Measurements from ENCODE around the gene SFT2D3. TPM values are rescaled to one million over a fixed set of nuclear protein-coding genes. Genes with fewer than 3 reads are reported as not detected.
A peak's percentile ranks its signal among the peaks of the same experiment; 100 is the strongest.

The SFT2D3 gene
- total and polyA plus RNA-seq, 3 donors from 2014 or later, result 7.4 to 13.2 (median 12.9) TPM

DNA sequence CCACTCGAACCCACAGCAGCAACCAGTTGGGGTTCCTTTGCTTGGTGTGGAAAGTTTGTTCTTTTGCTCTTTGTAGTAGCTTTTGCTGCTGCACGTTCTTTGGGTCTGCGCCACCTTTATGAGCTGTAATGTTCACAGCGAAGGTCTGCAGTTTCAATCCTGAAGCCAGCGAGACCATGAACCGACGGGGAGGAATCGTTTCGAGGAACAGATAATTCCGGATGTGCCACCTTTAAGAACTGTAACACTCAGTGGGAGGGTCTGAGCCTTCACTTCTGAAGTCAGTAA is 41.1 kb upstream of the SFT2D3 start:
- H3K4me1 ChIP-seq, result peaks cover 28% of the 10 kb centered on the region
- H3K36me3 ChIP-seq (ENCODE audit: low read depth, missing control alignments), result no peaks in the 10 kb centered on the region
- H3K27ac ChIP-seq, result peak overlapping the region in 1 of 2 donors; percentile 25
- H3K9me3 ChIP-seq, result no peaks in the 10 kb centered on the region
- 82 to 89% methylated on average over 10 of the region's 10 CpGs for WGBS, 2 donors
- DNase-seq, result no peak
- H3K4me3 ChIP-seq, result no peak overlapping the region
- TF ChIP-seq POLR2A (IDR thresholded peaks at IDR 0.05), result no peak
- TF ChIP-seq, protein P1, sequence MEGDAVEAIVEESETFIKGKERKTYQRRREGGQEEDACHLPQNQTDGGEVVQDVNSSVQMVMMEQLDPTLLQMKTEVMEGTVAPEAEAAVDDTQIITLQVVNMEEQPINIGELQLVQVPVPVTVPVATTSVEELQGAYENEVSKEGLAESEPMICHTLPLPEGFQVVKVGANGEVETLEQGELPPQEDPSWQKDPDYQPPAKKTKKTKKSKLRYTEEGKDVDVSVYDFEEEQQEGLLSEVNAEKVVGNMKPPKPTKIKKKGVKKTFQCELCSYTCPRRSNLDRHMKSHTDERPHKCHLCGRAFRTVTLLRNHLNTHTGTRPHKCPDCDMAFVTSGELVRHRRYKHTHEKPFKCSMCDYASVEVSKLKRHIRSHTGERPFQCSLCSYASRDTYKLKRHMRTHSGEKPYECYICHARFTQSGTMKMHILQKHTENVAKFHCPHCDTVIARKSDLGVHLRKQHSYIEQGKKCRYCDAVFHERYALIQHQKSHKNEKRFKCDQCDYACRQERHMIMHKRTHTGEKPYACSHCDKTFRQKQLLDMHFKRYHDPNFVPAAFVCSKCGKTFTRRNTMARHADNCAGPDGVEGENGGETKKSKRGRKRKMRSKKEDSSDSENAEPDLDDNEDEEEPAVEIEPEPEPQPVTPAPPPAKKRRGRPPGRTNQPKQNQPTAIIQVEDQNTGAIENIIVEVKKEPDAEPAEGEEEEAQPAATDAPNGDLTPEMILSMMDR (IDR thresholded peaks at IDR 0.05), result no peak
- H3K27me3 ChIP-seq, result no peaks in the 10 kb centered on the region
- intact Hi-C loops (cut with DNase I; ENCODE audit: low total_unique reads), result no loop called here

DNA sequence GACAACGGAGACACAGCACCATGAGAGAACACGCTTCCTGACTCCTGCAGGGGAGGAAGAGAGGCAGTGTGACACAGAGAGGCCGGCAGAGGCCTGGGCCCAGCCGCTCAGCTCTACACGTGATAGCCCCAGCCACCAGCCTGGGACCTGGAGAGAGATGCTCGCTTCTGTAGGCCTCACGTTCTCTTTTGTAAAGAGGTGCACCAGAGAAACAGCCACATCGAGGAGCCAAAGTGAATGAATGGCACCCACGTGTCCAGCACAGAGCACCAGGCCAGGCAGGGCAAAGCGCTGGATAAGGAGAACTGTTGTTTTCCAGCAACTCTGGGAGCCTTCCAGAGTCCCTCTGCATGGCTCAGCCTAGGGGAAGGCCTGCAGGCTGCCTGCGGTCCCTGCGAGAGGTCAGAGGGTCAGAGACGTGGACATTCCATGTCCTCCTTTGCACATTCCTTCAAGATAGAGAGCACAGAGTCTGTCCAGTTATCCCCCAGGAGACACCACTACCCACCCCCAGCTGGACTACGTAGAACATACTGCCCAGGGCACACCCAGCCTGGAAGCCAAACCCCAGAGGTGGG is 40.1 kb upstream of the SFT2D3 start:
- peak overlapping the region in 1 of 2 donors; percentile 25 for H3K27ac ChIP-seq
- peak; percentile 64 for DNase-seq
- H3K9me3 ChIP-seq, result no peaks in the 10 kb centered on the region
- intact Hi-C loops (cut with DNase I; ENCODE audit: low total_unique reads), result no loop called here
- H3K36me3 ChIP-seq (ENCODE audit: low read depth, missing control alignments), result no peaks in the 10 kb centered on the region
- no peaks in the 10 kb centered on the region for H3K27me3 ChIP-seq
- TF ChIP-seq, protein P1 (IDR thresholded peaks at IDR 0.05), result no peak
- TF ChIP-seq POLR2A (IDR thresholded peaks at IDR 0.05), result no peak
- 32 to 45% methylated on average over 6 to 14 of the region's 14 CpGs for WGBS, 2 donors
- H3K4me1 ChIP-seq, result peaks cover 28% of the 10 kb centered on the region
- no peak overlapping the region for H3K4me3 ChIP-seq

DNA sequence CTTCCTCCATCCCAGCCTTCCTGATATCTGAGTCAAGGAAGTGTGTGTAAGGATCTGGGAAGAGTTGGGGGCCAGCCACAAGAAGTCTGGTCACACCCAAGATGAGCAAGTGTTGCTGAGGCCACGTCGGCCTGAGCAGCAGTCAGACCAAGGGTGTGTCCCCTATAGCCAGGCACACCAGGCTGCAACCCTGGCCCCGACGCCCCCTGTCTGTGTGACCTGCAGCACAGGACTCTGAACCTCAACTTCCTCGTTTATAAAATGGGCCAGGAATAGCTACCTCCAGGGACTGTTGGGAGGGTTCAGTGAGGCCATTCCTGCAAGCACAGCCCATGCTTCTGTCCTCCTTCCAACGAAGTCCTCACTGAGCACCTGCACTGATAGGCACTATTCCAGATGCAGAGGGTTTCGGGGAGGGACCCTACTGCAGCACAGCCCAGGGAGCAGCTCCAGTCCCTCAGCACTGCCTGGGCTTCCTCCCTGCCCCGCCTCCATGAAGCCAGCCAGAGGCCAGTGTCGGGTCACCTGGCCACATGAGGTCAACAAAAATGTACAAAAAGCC is 39.3 kb upstream of the SFT2D3 start:
- Histone ChIP-seq H3K36me3 (ENCODE audit: low read depth, missing control alignments) (no peaks in the 10 kb centered on the region), H3K4me3 (no peak overlapping the region), H3K9me3 (no peaks in the 10 kb centered on the region), H3K27me3 (no peaks in the 10 kb centered on the region), H3K4me1 (peaks cover 28% of the 10 kb centered on the region), H3K27ac (no peak overlapping the region)
- DNase-seq, result no peak
- 25 to 39% methylated on average over 4 to 9 of the region's 9 CpGs for WGBS, 2 donors
- no peak for TF ChIP-seq POLR2A (IDR thresholded peaks at IDR 0.05)
- TF ChIP-seq, protein P1 (IDR thresholded peaks at IDR 0.05), result no peak
- intact Hi-C loops (cut with DNase I; ENCODE audit: low total_unique reads), result no loop called here

DNA sequence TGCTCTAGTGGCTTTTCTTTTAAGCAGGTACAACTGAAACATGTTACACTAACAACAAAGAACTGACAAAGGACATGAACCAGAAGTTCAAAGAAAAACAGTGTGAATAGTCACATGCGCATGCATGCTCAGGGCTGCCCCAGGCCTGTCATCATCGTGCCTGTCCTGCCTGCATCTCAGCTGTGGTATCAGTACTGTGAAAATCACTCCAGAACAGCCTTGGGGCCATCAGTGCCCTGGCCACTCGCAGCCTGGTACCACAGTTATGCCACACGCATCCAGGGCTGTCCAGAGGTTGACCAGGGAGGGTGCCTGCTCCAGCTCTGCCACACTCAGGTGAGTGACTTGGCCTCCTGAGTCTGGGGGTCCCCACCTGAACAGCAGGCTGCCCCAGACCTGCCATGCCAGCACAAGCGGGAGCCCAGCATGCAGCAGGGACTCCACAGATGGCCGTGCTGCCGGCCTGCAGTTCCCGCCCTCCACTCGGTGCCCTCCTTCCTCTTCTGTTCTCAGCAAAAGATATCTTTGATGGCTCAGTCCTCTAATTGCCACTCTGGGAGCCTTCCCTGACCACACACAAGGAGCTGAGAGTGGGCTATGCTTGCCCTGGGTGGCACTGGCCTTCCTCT is 38.2 kb upstream of the SFT2D3 start:
- Histone ChIP-seq H3K9me3 (no peaks in the 10 kb centered on the region), H3K27ac (no peak overlapping the region), H3K36me3 (ENCODE audit: low read depth, missing control alignments) (no peaks in the 10 kb centered on the region), H3K4me1 (peaks cover 28% of the 10 kb centered on the region), H3K27me3 (no peaks in the 10 kb centered on the region), H3K4me3 (no peak overlapping the region)
- intact Hi-C loops (cut with DNase I; ENCODE audit: low total_unique reads), result no loop called here
- DNase-seq, result no peak
- TF ChIP-seq POLR2A (IDR thresholded peaks at IDR 0.05), result no peak
- TF ChIP-seq, protein P1 (IDR thresholded peaks at IDR 0.05), result no peak
- WGBS, 2 donors, result 68 to 72% methylated on average over 8 to 9 of the region's 9 CpGs

All from testis (tissue), 3 donors.